Measurements from ENCODE around the gene TRPC3. TPM values are rescaled to one million over a fixed set of nuclear protein-coding genes. Genes with fewer than 3 reads are reported as not detected.

Gene TRPC3
- polyA plus RNA-seq (5.8 and 6.9 TPM in 2 replicates), polyA minus RNA-seq (11.2 and 13.5 TPM in 2 replicates)

GRCh38 chr4:121951521-121952110, at the start of gene TRPC3:
Gene TRPC3 (minus strand): TSS chr4:121952060. CDS start chr4:121951680, 380 bp downstream.
- Histone ChIP-seq H3K27me3 (ENCODE audit: insufficient read depth, low read depth, low read length) (peaks cover 50% of the 10 kb centered on the region), H3F3A (ENCODE audit: insufficient read depth, low read length, poor library complexity, severe bottlenecking) (no peaks in the 10 kb centered on the region), H3K9me3 (ENCODE audit: low read length) (no peaks in the 10 kb centered on the region), H3K79me2 (replicated peaks; ENCODE audit: insufficient read depth, low read length) (no peaks in the 10 kb centered on the region), H3K27ac (ENCODE audit: low read length) (no peak within 1 kb of the TSS), H3K4me2 (ENCODE audit: low read length) (peak within 1 kb of the TSS; percentile 87), H3K4me3 (ENCODE audit: low read length) (peak within 1 kb of the TSS; percentile 87), H3K9ac (ENCODE audit: low read length) (peak within 1 kb of the TSS; percentile 68), H2AFZ (ENCODE audit: low read depth, low read length) (peak within 1 kb of the TSS; percentile 33), H3K9me2 (ENCODE audit: insufficient read depth, low read length) (no peaks in the 10 kb centered on the region), H3K36me3 (ENCODE audit: insufficient read depth, low read length) (no peaks in the 10 kb centered on the region), H4K20me1 (ENCODE audit: insufficient read depth) (no peaks in the 10 kb centered on the region)
- TF ChIP-seq SMC3 (conservative IDR thresholded peaks at IDR 0.05; ENCODE audit: poor library complexity) (no peak), EZH2 (IDR thresholded peaks at IDR 0.05; ENCODE audit: borderline replicate concordance, insufficient read depth, low read length, poor library complexity, severe bottlenecking) (no peak), RAD21 (conservative IDR thresholded peaks at IDR 0.05) (no peak), EP300 (conservative IDR thresholded peaks at IDR 0.05; ENCODE audit: poor library complexity, severe bottlenecking) (no peak), MXI1 (conservative IDR thresholded peaks at IDR 0.05; ENCODE audit: poor library complexity, severe bottlenecking) (no peak), REST (IDR thresholded peaks at IDR 0.05; ENCODE audit: borderline replicate concordance) (no peak), CTCF (IDR thresholded peaks at IDR 0.05; ENCODE audit: poor library complexity, severe bottlenecking) (no peak), TAF1 (IDR thresholded peaks at IDR 0.05; ENCODE audit: low read depth) (no peak), POLR2AphosphoS5 (IDR thresholded peaks at IDR 0.05) (no peak)

GRCh38 chr4:122000849-122001248, 49.0 kb upstream of the TRPC3 start:
- H3K27ac ChIP-seq (ENCODE audit: low read length) = no peak overlapping the region
- H3K79me2 ChIP-seq (replicated peaks; ENCODE audit: insufficient read depth, low read length) = no peaks in the 10 kb centered on the region
- no peak overlapping the region for H3K4me2 ChIP-seq (ENCODE audit: low read length)
- H4K20me1 ChIP-seq (ENCODE audit: insufficient read depth) = no peaks in the 10 kb centered on the region
- no peak overlapping the region for H3K9ac ChIP-seq (ENCODE audit: low read length)
- no peaks in the 10 kb centered on the region for H3K36me3 ChIP-seq (ENCODE audit: insufficient read depth, low read length)
- H2AFZ ChIP-seq (ENCODE audit: low read depth, low read length) = no peak overlapping the region
- no peaks in the 10 kb centered on the region for H3K9me2 ChIP-seq (ENCODE audit: insufficient read depth, low read length)
- H3K4me3 ChIP-seq (ENCODE audit: low read length) = no peak overlapping the region
- no peak for TF ChIP-seq POLR2AphosphoS5 (IDR thresholded peaks at IDR 0.05)
- no peak for TF ChIP-seq TAF1 (IDR thresholded peaks at IDR 0.05; ENCODE audit: low read depth)
- TF ChIP-seq SMC3 (conservative IDR thresholded peaks at IDR 0.05; ENCODE audit: poor library complexity) = no peak
- TF ChIP-seq REST (IDR thresholded peaks at IDR 0.05; ENCODE audit: borderline replicate concordance) = no peak
- no peak for TF ChIP-seq RAD21 (conservative IDR thresholded peaks at IDR 0.05)
- no peak for TF ChIP-seq EP300 (conservative IDR thresholded peaks at IDR 0.05; ENCODE audit: poor library complexity, severe bottlenecking)
- TF ChIP-seq CTCF (IDR thresholded peaks at IDR 0.05; ENCODE audit: poor library complexity, severe bottlenecking) = no peak
- TF ChIP-seq MXI1 (conservative IDR thresholded peaks at IDR 0.05; ENCODE audit: poor library complexity, severe bottlenecking) = no peak
- no peak for TF ChIP-seq EZH2 (IDR thresholded peaks at IDR 0.05; ENCODE audit: borderline replicate concordance, insufficient read depth, low read length, poor library complexity, severe bottlenecking)
- H3K27me3 ChIP-seq (ENCODE audit: insufficient read depth, low read depth, low read length) = no peaks in the 10 kb centered on the region
- no peaks in the 10 kb centered on the region for H3K9me3 ChIP-seq (ENCODE audit: low read length)
- no peaks in the 10 kb centered on the region for H3F3A ChIP-seq (ENCODE audit: insufficient read depth, low read length, poor library complexity, severe bottlenecking)

Data from neural cell (in vitro differentiated cells).